ENCODE measurements around the gene CACTIN.

Gene CACTIN

GRCh38 chr19:3627351-3627723 is 747 bp upstream of the CACTIN start:
- no peak for DNase-seq (ENCODE audit: low read depth)

- no peak for DNase-seq (ENCODE audit: low read depth)
Observed at GRCh38 chr19:3625996-3626472, 556 bp downstream of the CACTIN start.

DNA sequence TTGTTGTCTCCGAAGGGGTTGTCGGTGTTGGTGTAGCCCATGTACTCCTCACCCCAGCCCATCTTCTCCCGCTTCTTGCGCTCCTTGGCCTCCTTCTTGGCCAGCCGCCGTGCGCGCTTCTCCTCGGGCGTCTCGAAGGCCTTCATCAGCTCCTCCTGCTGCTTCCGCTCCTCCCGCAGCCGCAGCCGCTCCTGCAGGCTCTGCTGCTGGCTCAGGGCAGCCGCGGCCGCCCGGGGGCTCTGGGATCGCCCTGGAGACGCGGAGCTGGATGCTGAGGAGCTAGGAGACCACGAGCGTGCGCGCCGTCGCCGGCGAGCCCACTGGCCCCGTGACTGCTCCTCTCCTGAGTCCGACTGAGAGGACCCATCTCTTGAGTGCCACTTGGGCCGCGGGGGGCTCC is 2.9 kb downstream of the CACTIN start:
- no peak for DNase-seq (ENCODE audit: low read depth)

GRCh38 chr19:3622224-3622623 is 4.4 kb downstream of the CACTIN start:
- DNase-seq (ENCODE audit: low read depth): no peak

- no peak for DNase-seq (ENCODE audit: low read depth)
Observed at GRCh38 chr19:3621689-3622088, 4.9 kb downstream of the CACTIN start.

DNA sequence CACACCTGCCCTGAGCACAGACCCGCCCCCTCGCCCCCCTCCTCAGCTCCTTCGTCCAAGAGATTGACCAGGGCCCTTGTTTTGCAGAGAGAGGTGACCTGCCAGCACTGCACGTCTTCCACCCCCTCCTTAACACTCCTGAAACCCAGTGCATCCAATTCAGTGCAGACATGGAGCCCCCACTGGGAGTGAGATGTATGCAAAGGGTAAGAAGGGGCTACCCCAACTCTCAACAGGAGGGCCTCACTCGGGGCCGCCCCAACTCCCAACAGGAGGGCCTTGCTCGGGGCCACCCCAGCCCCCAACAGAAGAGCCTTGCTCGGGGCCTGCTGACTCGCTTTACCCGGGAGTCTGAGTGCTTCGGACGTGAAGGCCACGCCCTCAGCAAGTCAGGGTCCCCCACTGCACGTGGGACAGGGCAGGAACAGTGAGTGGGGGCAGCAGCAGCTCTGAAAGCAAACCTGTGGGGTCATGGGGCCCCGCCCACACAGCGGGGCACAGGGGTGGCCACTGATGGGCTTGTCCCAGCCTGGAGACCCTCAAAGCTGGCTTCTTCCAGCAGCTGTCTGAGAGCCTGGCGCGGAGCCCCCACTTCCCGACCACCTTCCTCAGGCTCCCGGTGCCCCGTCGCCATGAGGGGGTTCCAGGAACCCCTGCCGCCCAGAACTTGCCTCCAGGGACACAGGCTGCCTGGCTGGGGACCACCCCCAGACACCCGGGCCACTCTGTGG is 5.6 kb downstream of the CACTIN start:
- DNase-seq (ENCODE audit: low read depth): no peak

DNA sequence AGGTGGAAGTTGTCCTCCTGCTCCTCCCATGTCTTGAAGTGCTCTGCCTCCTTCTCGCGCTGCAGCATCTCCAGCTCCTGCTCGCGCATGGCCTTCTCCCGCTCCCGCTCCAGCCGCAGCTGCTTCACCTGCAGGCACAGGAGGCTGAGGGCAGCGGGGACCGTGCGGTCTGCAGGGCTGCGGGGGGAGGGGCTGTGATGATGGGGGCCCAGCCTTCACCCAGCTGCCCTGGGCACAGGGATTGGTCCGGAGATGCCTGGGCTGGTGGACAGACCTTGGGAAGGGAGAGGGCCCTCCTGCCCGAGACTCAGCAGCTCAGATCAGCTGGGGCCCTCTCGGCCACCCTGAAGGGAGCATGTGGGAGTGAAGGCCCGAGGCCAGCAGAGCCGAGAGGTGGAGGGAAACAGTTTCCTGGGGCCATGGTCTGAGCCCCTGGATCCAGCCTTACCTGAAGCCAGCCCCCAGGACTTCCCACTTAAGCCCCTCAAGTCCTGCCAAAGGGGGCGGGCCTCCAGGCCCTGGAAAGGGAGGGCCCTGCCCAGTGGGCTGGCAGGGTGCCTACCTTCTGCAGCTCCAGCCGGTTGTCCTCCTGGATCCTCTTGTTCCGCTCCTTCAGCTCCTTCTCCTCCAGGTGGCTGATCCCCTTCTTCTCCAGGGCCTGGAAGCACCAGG is 6.3 kb downstream of the CACTIN start:
- DNase-seq (ENCODE audit: low read depth): no peak

DNA sequence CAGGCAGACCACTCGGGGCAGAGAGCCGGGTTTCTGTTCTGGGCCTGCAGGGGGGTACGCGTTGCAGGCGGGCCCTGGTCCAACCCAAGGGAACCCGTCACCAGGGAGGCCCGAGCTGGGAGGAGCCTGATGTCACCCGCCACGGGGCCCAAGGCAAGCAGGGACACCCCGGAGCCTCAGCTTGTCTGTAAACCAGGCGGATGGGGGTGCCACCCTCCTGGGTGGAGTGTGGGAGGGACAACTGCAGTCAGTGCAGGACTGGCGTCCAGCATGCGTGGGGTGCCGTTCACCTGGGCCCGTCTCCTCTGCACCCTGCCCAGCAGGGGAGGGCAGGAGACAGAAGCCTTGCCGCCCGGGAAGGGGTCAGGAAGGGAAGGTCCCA is 7.0 kb downstream of the CACTIN start:
- DNase-seq (ENCODE audit: low read depth): no peak

- no peak for DNase-seq (ENCODE audit: low read depth)
Observed at GRCh38 chr19:3618811-3619630, 7.6 kb downstream of the CACTIN start.

- DNase-seq (ENCODE audit: low read depth): peak; percentile 47
Observed at GRCh38 chr19:3618144-3618810, 8.3 kb downstream of the CACTIN start.

GRCh38 chr19:3617463-3617862 is 9.1 kb downstream of the CACTIN start:
- no peak for DNase-seq (ENCODE audit: low read depth)

- no peak for DNase-seq (ENCODE audit: low read depth)
Observed at GRCh38 chr19:3615524-3616135, 11.0 kb downstream of the CACTIN start.

DNA sequence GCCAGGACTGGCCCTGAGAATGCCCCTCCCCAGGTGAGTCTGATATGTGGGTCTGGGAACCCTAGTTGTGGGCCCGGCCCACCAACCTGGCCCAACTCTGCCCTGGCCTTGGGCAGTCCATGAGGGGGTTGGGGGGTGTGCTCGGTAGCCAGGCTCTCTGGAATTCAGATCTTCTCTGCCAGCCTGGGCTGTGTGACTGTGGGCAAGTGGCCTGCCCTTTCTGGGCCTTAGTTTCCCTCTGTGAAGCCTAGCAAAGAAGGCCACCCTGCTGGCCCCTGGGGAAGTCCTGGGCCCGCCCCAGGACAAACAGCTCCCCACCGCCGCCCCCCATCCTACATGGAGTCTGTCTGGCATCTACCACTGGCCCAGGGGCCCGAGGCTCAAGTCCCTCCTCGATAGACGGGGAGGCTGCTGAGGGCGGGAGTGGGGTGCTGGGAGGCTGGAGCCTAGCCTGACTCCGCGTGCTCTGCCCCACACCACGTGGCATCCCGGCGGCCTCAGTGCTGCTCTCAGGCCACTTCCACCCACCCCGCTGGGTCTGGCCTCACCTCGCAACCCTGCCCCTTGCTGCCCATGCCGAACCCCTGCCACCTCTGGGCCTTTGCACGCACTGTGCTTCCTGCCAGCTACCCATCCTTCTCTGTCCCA is 11.6 kb downstream of the CACTIN start:
- DNase-seq (ENCODE audit: low read depth): no peak

DNA sequence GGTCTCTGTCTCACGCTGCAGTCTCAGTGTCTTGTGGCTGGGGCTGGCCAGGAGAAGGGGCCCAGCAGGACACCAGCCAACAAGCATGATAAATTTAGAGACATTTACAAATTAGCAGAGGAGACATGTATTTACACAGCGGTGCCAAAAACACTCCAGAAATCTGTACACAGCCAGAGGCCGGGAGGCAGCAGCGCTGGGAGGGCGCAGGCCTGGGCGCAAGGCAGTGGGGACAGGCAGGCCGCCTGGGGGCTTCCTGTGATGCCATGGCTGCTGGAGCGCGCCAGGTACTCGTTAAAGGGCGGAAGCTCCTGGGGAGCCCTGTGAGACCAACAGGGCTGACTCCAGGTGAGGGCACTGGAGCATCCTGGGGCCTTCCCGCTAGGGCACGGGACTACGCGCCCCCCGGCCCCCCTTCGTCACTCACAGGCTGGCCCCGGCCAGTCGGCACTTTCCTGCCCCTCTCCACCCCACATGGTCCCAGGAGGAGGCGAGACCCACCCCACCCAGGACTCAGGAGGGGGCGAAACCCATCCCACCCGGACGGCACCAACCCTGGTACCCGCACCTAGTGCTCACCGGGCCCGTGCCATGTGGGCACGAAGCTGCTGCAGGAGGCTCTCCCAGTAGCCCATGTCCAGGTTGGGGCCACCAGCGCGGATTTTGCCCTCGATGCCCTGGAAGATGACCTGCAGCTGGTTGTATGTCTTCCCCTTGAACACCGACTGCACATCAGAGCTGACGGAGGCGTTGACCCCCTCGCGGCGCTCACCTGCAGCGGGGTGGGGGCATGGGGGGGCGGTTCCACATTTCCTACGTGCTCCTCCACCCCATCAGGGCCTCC is 12.6 kb downstream of the CACTIN start:
- no peak for DNase-seq (ENCODE audit: low read depth)

GRCh38 chr19:3612901-3613741 is 13.5 kb downstream of the CACTIN start:
- DNase-seq (ENCODE audit: low read depth): no peak

DNA sequence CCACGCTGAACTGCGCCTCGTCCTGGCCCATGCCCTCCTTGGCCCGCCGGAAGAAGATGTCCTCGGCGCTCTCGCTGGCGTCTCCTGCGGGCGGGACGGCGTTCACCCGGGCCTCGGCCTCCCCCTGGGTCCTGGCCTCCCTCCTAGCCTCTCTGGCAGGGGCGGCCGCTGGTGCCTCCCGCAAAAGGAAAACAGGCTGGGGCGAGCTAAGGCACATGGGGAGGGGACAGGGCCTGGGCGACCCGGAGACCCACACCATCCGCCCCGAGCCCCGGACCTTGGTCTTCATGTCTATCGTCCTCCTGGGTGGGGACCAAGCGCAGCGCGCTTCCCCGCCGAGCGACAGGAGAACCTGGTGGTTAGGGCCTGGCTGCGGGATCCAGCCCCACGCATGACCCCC is 14.3 kb downstream of the CACTIN start:
- DNase-seq (ENCODE audit: low read depth): no peak

DNA sequence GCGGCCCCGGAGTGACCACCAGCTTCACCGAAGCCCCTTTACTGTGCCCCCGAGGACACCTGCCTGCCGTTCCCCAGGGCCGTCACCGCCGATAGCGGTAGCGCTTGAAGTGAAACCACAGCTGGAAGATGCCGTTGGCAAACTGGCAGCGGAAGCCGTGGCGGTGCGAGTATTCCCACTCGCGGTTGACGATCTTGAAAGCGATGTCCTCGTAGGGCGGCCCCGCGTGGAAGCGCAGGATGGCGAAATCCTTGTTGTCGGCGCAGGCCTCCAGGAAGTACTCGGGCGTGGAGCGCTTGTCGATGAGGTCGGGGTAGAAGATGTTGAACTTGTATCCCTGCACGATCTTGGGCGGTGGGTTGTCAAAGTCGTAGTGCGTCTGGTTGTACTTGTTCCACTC is 14.7 kb downstream of the CACTIN start:
- no peak for DNase-seq (ENCODE audit: low read depth)

- DNase-seq (ENCODE audit: low read depth): no peak
Observed at GRCh38 chr19:3610745-3611717, 15.6 kb downstream of the CACTIN start.

All from fibroblast of the conjunctiva (primary cell).